Erythroblast (primary cell): ENCODE results near the gene ETF1.

ENCODE experiments used
- GATA1 ChIP-seq: IDR thresholded peaks from 2 replicates; pipeline ENCODE4 v1.6.1; 2011; ENCODE audit warnings: low read depth, mild to moderate bottlenecking, control low read depth, low read length, moderate library complexity
- POLR2A ChIP-seq: IDR thresholded peaks from 2 replicates; pipeline ENCODE4 v1.6.1; 2011; ENCODE audit warnings: mild to moderate bottlenecking, low read length

GRCh38 chr5:138506370-138507306 is 36.4 kb downstream of the ETF1 start:
- TF ChIP-seq POLR2A (no peak), GATA1 (no peak)
